Stimulated activated CD8-positive, alpha-beta memory T cell treated with anti-CD3 and anti-CD28 coated beads, Interleukin-2, amount 100 ng/mL, for 48 hours (primary cell): ENCODE data around the gene AUH.

Experiments
- DNase-seq, 2 donors: peaks; one replicate each; pipeline ENCODE4 v3.0.0-alpha.2; 2020; ENCODE audit warnings: low read depth in 2 of 2

AUH gene

GRCh38 chr9:91296354-91296753 lies 65.4 kb downstream of the AUH start:
- DNase-seq = no peak

- no peak for DNase-seq
Measured at GRCh38 chr9:91295357-91295756, 66.4 kb downstream of the AUH start.

GRCh38 chr9:91291866-91292265 lies 69.9 kb downstream of the AUH start:
- DNase-seq = no peak

GRCh38 chr9:91289244-91289643 lies 72.5 kb downstream of the AUH start:
- no peak for DNase-seq

GRCh38 chr9:91285729-91286353 lies 75.9 kb downstream of the AUH start:
- DNase-seq = no peak

- no peak for DNase-seq
Measured at GRCh38 chr9:91282292-91282691, 79.4 kb downstream of the AUH start.

GRCh38 chr9:91279296-91280204 lies 82.2 kb downstream of the AUH start:
- DNase-seq = no peak

- DNase-seq = no peak
Measured at GRCh38 chr9:91276513-91276912, 85.2 kb downstream of the AUH start.

- no peak for DNase-seq
Measured at GRCh38 chr9:91275655-91276054, 86.1 kb downstream of the AUH start.

GRCh38 chr9:91274949-91275492 lies 86.7 kb downstream of the AUH start:
- DNase-seq = no peak

GRCh38 chr9:91273853-91274552 lies 87.7 kb downstream of the AUH start:
- DNase-seq = no peak

GRCh38 chr9:91271156-91271555 lies 90.6 kb downstream of the AUH start:
- no peak for DNase-seq

GRCh38 chr9:91269907-91270491 lies 91.7 kb downstream of the AUH start:
- no peak for DNase-seq

- no peak for DNase-seq
Measured at GRCh38 chr9:91266448-91266847, 95.3 kb downstream of the AUH start.

GRCh38 chr9:91265514-91265913 lies 96.2 kb downstream of the AUH start:
- DNase-seq = no peak

GRCh38 chr9:91261417-91261816 lies 100.3 kb downstream of the AUH start:
- no peak for DNase-seq

- no peak for DNase-seq
Measured at GRCh38 chr9:91259162-91259561, 102.6 kb downstream of the AUH start.

- no peak for DNase-seq
Measured at GRCh38 chr9:91258451-91258850, 103.3 kb downstream of the AUH start.

GRCh38 chr9:91256235-91256634 lies 105.5 kb downstream of the AUH start:
- no peak for DNase-seq

- DNase-seq = no peak
Measured at GRCh38 chr9:91255327-91255726, 106.4 kb downstream of the AUH start.

- no peak for DNase-seq
Measured at GRCh38 chr9:91253488-91253887, 108.2 kb downstream of the AUH start.

GRCh38 chr9:91248707-91249106 lies 113.0 kb downstream of the AUH start:
- DNase-seq = no peak
